Peyer's patch (tissue), 4 donors: Measurements from ENCODE around the gene CLCN7. TPM values are rescaled to one million over a fixed set of nuclear protein-coding genes. Genes with fewer than 3 reads are reported as not detected.

Experiments
- DNase-seq, 3 donors: peaks; one replicate each; pipeline ENCODE4 v3.0.0-alpha.2; 2017 to 2019
- H3K27ac ChIP-seq, 4 donors: fragments of 200-600 bp; sonication (generic); one replicate each; pipeline ENCODE4 v1.5.1; 2016 to 2019
- H3K27me3 ChIP-seq, 2 donors: fragments of 200-600 bp; sonication (generic); one replicate each; pipeline ENCODE4 v1.5.1; 2019
- H3K36me3 ChIP-seq, 3 donors: fragments of 200-600 bp; sonication (generic); one replicate each; pipeline ENCODE4 v1.5.1; 2016 to 2019
- H3K4me1 ChIP-seq, 4 donors: fragments of 200-600 bp; sonication (generic); one replicate each; pipeline ENCODE4 v1.5.1; 2016 to 2019
- H3K4me3 ChIP-seq, 4 donors: fragments of 200-600 bp; sonication (generic); 1 replicate in 3 of 4; 2 replicates in 1 of 4; pipeline ENCODE4 v1.5.1; 2016 to 2019; ENCODE audit warnings: mild to moderate bottlenecking in 1 of 4
- H3K9me3 ChIP-seq, 4 donors: fragments of 200-600 bp; sonication (generic); one replicate each; pipeline ENCODE4 v1.5.1; 2016 to 2019; ENCODE audit warnings: mild to moderate bottlenecking in 1 of 4
- CTCF ChIP-seq, 6 experiments: fragments of 450-650 bp in 4 of 6; fragments of 200-600 bp in 2 of 6; sonication (generic) in 1 of 6; IDR thresholded peaks; one replicate each; pipeline ENCODE4 v1.5.1; 2017 to 2019; ENCODE audit warnings: antibody characterized with exemption in 6 of 6, mild to moderate bottlenecking in 3 of 6, moderate library complexity in 1 of 6
- POLR2A ChIP-seq, 2 donors: fragments of 450-650 bp; IDR thresholded peaks; one replicate each; pipeline ENCODE4 v1.5.1; 2017; ENCODE audit warnings: antibody characterized with exemption in 2 of 2, mild to moderate bottlenecking in 2 of 2, moderate library complexity in 2 of 2
- total RNA-seq, 4 donors: library from RNA; depleted of rRNA; stranded (reverse); fragments of >200 nt; gene quantifications; one replicate each; pipeline ENCODE4 v1.1.0, GENCODE V29; 2016

The CLCN7 gene
- total RNA-seq, 4 donors from 2014 or later: 95.1 to 194 (median 105) TPM

- Histone ChIP-seq H3K9me3 (no peaks in the 10 kb centered on the region), H3K27ac (peak within 1 kb of the TSS; percentile 80 to 95 (median 89)), H3K4me1 (peaks cover 5 to 24% (median 11%) of the 10 kb centered on the region in 4 donors), H3K4me3 (peak within 1 kb of the TSS; percentile 81 to 89 (median 86)), H3K27me3 (no peaks in the 10 kb centered on the region), H3K36me3 (peaks cover 0 to 32% (median 0%) of the 10 kb centered on the region in 3 donors)
- TF ChIP-seq CTCF (IDR thresholded peaks at IDR 0.05): peak in 3 of 6 experiments; percentile 16 to 25 (median 18)
- TF ChIP-seq POLR2A (IDR thresholded peaks at IDR 0.05): peak in 1 of 2 donors; percentile 10
- peak; percentile 79 to 92 (median 90) for DNase-seq
Measured at GRCh38 chr16:1492923-1493745, 18.3 kb upstream of the CLCN7 start, which contains the start of gene TELO2. TSS of gene TELO2 (plus strand) at chr16:1493360. CDS start at chr16:1494282, 922 bp downstream.

DNA sequence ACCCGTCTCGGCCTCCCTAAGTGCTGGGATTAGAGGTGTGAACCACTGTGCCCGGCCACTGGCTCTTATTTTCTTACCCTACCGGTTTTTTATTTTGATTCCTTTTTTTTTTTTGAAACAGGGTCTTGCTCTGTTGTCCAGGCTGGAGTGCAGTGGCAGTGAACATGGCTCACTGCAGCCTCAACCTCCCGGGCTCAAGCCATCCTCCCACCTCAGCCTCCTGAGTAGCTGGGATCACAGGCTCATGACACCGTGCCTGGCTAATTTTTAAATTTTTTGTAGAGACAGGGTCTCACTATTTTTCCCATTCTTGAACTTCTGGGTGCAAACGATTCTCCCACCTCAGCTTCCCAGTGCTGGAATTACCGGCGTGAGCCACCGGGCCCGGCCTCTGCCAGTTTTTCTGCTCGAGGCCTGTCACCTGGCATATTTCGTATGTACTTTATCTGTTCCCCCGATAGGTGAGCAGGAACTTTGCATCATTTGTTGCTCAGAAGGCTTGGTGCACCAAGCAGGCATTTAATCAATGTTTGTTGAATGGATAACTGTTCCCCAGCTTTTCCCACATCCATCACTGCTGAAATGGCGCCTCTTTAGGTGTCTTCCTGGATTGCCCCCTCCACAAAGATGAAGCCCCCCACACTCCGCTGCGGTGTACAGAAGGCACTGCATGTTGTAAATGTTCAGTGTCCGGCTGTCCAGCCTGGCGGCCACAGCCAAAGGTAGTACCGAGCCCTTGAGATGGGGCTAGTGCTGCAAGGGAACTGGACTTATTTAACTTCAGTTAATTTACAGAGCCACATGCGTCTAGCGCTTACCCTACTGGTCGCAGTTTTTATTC is 17.5 kb upstream of the CLCN7 start:
- Histone ChIP-seq H3K27me3 (no peaks in the 10 kb centered on the region), H3K27ac (peak overlapping the region; percentile 80 to 95 (median 89)), H3K36me3 (peaks cover 0 to 26% (median 0%) of the 10 kb centered on the region in 3 donors), H3K4me3 (peak overlapping the region; percentile 81 to 89 (median 86)), H3K9me3 (no peaks in the 10 kb centered on the region), H3K4me1 (peaks cover 5 to 24% (median 11%) of the 10 kb centered on the region in 4 donors)
- peak in 1 of 3 donors; percentile 47 for DNase-seq
- TF ChIP-seq CTCF (IDR thresholded peaks at IDR 0.05) (no peak), POLR2A (IDR thresholded peaks at IDR 0.05) (no peak)

- DNase-seq: no peak
- peaks cover 5 to 24% (median 11%) of the 10 kb centered on the region in 4 donors for H3K4me1 ChIP-seq
- TF ChIP-seq CTCF (IDR thresholded peaks at IDR 0.05) (no peak), POLR2A (IDR thresholded peaks at IDR 0.05) (no peak)
Measured at GRCh38 chr16:1491327-1491726, 16.5 kb upstream of the CLCN7 start.

DNA sequence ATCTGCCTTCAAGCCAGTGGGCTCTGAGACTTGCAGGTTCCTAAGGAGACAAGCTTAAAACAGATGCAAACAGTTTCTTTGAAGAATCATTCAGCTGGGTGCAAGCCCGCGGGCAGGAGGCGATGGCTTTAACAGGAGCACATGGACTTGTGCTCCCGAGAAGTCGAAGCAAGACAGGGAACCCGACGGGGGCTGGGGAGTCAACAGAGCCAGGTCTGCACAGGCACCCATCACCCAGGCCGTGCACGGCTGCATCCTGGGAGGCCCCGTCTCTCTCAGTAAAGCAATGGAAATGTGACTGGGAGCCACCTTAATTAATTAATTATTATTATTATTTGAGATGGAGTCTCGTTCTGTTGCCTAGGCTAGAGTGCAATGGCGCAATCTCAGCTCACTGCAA is 14.2 kb upstream of the CLCN7 start:
- Histone ChIP-seq H3K27me3 (no peaks in the 10 kb centered on the region), H3K9me3 (no peaks in the 10 kb centered on the region), H3K36me3 (no peaks in the 10 kb centered on the region), H3K27ac (no peak overlapping the region), H3K4me3 (no peak overlapping the region), H3K4me1 (peaks cover 5 to 11% (median 7%) of the 10 kb centered on the region in 4 donors)
- TF ChIP-seq CTCF (IDR thresholded peaks at IDR 0.05): no peak
- TF ChIP-seq POLR2A (IDR thresholded peaks at IDR 0.05): no peak
- no peak for DNase-seq

More at GRCh38 chr16:1491327-1491726, 16.5 kb upstream of the CLCN7 start:
- Histone ChIP-seq H3K4me3 (no peak overlapping the region), H3K27ac (no peak overlapping the region), H3K36me3 (peaks cover 0 to 18% (median 0%) of the 10 kb centered on the region in 3 donors), H3K27me3 (no peaks in the 10 kb centered on the region), H3K9me3 (no peaks in the 10 kb centered on the region)

DNA sequence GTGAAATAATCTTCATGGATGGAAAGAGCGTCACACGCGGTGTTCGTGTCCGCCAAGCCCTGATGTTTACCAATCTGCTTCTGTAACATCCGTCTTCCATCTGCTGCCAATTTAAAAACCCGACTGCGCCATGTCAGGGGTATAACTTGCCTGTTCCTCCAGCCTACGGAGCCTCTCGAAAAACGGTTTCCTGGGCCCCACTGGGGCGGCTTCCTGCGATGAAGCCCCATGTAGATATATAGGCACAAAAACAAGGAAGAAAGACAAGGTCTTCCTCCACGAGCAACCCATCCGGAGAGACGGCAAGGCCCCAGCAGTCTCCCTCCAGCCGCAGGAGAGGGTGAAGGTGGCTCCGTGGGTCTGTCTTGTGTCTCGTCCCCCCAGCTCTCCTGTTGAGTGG is 13.8 kb upstream of the CLCN7 start, which contains the start of gene PTX4:
Gene PTX4 (minus strand): TSS at position 326 of the 400 bp plus-strand sequence. CDS start 35 bp downstream, at position 291.
- Histone ChIP-seq H3K36me3 (no peaks in the 10 kb centered on the region), H3K9me3 (no peaks in the 10 kb centered on the region), H3K27me3 (no peaks in the 10 kb centered on the region), H3K27ac (no peak within 1 kb of the TSS), H3K4me1 (peaks cover 4 to 7% (median 5%) of the 10 kb centered on the region in 4 donors), H3K4me3 (no peak within 1 kb of the TSS)
- TF ChIP-seq CTCF (IDR thresholded peaks at IDR 0.05) (no peak), POLR2A (IDR thresholded peaks at IDR 0.05) (no peak)
- DNase-seq: no peak
